NT2/D1 (cell line): ENCODE measurements around the gene AMPH.

Experiments
- DNase-seq: peaks from one replicate; pipeline ENCODE4 v3.0.0-alpha.2; 2011; ENCODE audit warnings: low read depth, low spot score
- H3K27me3 ChIP-seq: 2 replicates; pipeline ENCODE4 v1.6.0; 2011; ENCODE audit warnings: mild to moderate bottlenecking; ENCODE audit not compliant: insufficient read length, insufficient read depth
- H3K36me3 ChIP-seq: 2 replicates; pipeline ENCODE4 v1.6.1; 2011; ENCODE audit warnings: mild to moderate bottlenecking, low read length, mixed read lengths; ENCODE audit not compliant: insufficient read depth, insufficient read length
- H3K4me1 ChIP-seq: 2 replicates; pipeline ENCODE4 v1.5.1; 2011; ENCODE audit not compliant: insufficient read depth, insufficient read length
- H3K4me3 ChIP-seq: 2 replicates; pipeline ENCODE4 v1.5.1; 2011; ENCODE audit warnings: low read depth; ENCODE audit not compliant: insufficient read length
- H3K9ac ChIP-seq: 2 replicates; pipeline ENCODE4 v1.6.0; 2011; ENCODE audit warnings: low read depth; ENCODE audit not compliant: insufficient read length
- H3K9me3 ChIP-seq: 2 replicates; pipeline ENCODE4 v1.5.1; 2011; ENCODE audit warnings: mild to moderate bottlenecking, low read length; ENCODE audit not compliant: insufficient read depth
- SUZ12 ChIP-seq: IDR thresholded peaks from 2 replicates; pipeline ENCODE4 v1.6.1; 2011; ENCODE audit not compliant: insufficient read length, insufficient read depth; ENCODE audit errors: extremely low read depth
- YY1 ChIP-seq: IDR thresholded peaks from 2 replicates; pipeline ENCODE4 v1.6.1; 2011; ENCODE audit not compliant: insufficient read length, insufficient read depth
- ZNF274 ChIP-seq: IDR thresholded peaks from 2 replicates; pipeline ENCODE4 v1.6.1; 2011; ENCODE audit warnings: mild to moderate bottlenecking, low read depth, low read length

The AMPH gene

DNA sequence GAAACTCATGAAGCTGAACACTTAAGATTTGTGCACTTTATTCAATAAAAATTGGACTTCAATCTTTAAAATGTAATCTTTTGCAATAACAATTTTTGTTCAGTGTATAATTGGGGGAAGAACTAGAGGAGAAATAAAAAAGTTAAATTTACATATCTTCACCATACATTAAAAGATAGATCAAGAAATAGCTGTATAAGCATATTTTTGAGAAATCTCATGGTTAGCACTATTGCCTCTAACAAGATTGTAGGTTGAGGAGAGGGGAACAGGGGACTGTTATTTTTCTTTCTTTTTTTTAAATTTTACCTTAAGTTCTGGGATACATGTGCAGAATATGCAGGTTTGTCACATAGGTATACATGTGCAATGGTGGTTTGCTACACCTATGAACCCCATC is 5.3 kb downstream of the AMPH start:
- DNase-seq: no peak

GRCh38 chr7:38615665-38616064 is 15.5 kb downstream of the AMPH start:
- TF ChIP-seq YY1 (no peak), ZNF274 (no peak), SUZ12 (no peak)
- no peaks in the 10 kb centered on the region for H3K9me3 ChIP-seq
- H3K9ac ChIP-seq: no peak overlapping the region
- no peaks in the 10 kb centered on the region for H3K27me3 ChIP-seq
- H3K36me3 ChIP-seq: no peaks in the 10 kb centered on the region
- no peak overlapping the region for H3K4me3 ChIP-seq
- H3K4me1 ChIP-seq: no peaks in the 10 kb centered on the region
- no peak for DNase-seq

More for the DNA sequence above, 5.3 kb downstream of the AMPH start:
- Histone ChIP-seq H3K4me1 (no peaks in the 10 kb centered on the region), H3K36me3 (no peaks in the 10 kb centered on the region), H3K27me3 (peaks cover 23% of the 10 kb centered on the region), H3K9ac (no peak overlapping the region), H3K9me3 (peaks cover 11% of the 10 kb centered on the region; the same call in 1 of the 2 replicates), H3K4me3 (no peak overlapping the region)
- TF ChIP-seq ZNF274 (no peak), YY1 (no peak), SUZ12 (no peak)

DNA sequence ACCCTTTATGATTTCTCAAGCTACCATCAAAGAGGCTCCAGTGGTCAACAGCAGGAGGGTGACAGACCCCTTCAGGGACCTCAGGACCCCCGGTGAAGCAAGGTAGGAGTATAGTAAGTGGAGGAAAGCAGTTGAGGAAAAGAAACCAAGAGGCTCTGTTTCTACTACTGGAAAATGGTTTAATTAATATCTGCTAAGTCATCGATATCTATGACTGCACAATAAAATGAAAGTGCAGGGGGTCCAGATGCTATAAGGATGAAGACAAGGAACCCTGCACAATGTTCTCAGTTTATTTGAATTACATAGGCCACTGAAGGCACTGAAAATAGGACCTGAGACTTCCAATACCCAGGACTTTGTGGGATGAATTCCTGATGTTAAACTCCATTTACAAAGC is 23.7 kb downstream of the AMPH start:
- no peak for DNase-seq
- no peak overlapping the region for H3K9ac ChIP-seq
- H3K36me3 ChIP-seq: no peaks in the 10 kb centered on the region
- TF ChIP-seq YY1 (no peak), ZNF274 (no peak), SUZ12 (no peak)
- H3K4me1 ChIP-seq: no peaks in the 10 kb centered on the region
- H3K27me3 ChIP-seq: no peaks in the 10 kb centered on the region
- H3K9me3 ChIP-seq: no peaks in the 10 kb centered on the region
- H3K4me3 ChIP-seq: no peak overlapping the region

DNA sequence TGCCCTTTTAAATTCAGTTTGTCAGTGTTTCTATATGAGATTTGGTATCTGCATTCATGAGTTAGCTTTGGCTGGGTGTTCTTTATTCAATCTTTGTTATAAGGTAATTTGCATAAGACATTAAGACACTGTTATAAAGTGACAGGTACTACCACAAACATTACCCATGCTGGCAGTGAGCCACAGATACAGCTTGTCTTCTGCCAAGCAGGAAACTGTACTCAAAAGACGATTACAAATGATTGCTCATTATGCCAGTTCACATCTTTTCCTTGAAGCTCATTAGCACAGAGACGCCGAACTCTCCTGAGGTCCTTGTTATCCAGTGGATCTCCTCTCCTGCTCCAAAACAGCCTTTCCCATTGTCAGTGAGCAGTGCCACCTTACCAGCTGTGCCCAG is 30.4 kb downstream of the AMPH start:
- H3K9me3 ChIP-seq: no peaks in the 10 kb centered on the region
- H3K36me3 ChIP-seq: no peaks in the 10 kb centered on the region
- TF ChIP-seq YY1: no peak
- TF ChIP-seq ZNF274: no peak
- no peaks in the 10 kb centered on the region for H3K4me1 ChIP-seq
- DNase-seq: no peak
- no peak overlapping the region for H3K9ac ChIP-seq
- no peaks in the 10 kb centered on the region for H3K27me3 ChIP-seq
- no peak overlapping the region for H3K4me3 ChIP-seq

DNA sequence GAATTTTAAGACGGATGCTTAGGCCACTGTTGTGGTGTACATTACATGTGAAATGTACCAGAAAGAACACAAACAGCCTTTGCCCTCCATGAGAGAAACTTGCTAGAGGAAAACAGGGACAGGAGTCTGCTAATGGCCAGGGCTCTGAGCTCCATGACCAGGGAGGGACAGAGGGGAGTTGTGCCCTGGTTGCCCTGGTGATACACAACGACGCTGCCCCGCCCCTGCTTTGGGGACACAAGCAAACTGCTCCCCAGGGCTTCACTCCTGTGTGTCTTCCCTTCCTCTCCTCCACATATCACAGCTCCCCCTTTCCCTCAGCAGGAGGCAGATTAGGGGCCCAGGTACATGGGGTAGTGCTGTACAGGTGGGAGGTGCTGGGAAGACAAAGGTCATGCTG is 36.2 kb downstream of the AMPH start:
- Histone ChIP-seq H3K9ac (no peak overlapping the region), H3K9me3 (peaks cover 15% of the 10 kb centered on the region), H3K36me3 (no peaks in the 10 kb centered on the region), H3K27me3 (no peaks in the 10 kb centered on the region), H3K4me1 (no peaks in the 10 kb centered on the region), H3K4me3 (no peak overlapping the region)
- TF ChIP-seq SUZ12 (no peak), ZNF274 (no peak), YY1 (no peak)
- no peak for DNase-seq

DNA sequence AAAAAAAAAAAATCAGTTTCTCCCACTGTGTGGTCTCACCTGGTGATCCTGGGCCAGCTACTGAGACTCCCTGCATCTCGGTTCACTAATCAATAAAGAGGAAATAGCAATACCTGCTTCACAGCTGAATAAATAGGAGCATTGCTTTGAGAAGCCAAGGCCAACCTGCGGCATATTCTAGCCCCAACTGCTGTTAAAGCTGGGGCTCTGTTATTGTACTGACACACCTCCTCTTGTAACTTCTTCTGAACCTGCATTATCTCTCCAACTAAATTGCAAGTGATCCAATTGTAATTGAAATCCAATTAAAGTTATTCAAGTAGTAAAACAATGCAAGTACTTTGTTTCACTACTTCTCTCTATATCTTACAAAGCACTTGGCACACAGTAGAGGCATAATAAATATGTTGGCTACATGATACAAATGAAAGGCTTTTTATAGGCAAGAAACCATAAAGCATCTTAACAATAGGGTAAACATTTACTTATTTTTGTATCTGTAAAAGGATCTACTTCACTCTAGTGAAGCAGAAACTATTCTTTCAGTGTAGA is 38.4 kb downstream of the AMPH start:
- TF ChIP-seq SUZ12 (no peak), ZNF274 (no peak), YY1 (no peak)
- Histone ChIP-seq H3K4me3 (no peak overlapping the region), H3K4me1 (no peaks in the 10 kb centered on the region), H3K9me3 (peaks cover 15% of the 10 kb centered on the region), H3K36me3 (no peaks in the 10 kb centered on the region), H3K27me3 (no peaks in the 10 kb centered on the region), H3K9ac (no peak overlapping the region)
- no peak for DNase-seq

DNA sequence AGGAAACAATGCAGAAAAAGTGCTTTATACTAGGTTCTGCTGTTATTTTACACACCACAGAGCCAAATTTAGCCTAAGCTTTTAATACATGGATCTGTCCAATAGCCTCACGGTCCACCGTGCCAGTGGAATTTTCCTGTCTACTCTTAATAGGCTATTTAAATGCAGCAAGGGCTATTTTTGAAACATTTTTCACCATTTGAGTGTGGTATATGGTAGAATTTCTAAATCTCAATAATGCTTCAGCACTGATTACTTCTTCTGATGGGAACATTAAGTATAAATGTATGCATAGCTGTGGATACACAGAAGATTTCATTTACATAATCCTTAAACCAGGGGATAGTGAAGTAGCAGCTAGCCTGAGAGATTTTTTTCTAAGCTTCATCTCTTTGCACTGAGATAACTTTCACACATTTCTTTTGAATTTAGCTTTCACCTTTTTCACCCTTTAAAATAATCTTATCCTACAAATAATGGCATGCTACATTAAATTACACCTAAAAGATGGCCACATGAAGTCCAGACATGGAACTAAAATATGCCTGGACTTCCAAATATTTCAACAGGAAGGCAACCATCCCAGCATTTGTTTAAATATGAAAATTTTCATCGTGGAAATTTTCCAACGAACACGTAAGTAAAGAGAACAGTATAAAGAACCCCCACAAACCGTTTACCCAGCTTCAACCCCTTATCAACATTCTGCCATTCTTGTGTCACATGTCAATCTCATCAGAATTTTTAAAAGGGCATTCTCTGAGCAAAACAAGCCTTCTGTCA is 45.4 kb downstream of the AMPH start:
- H3K4me3 ChIP-seq: no peak overlapping the region
- H3K36me3 ChIP-seq: no peaks in the 10 kb centered on the region
- no peak overlapping the region for H3K9ac ChIP-seq
- no peak for TF ChIP-seq YY1
- no peak for TF ChIP-seq ZNF274
- TF ChIP-seq SUZ12: no peak
- no peaks in the 10 kb centered on the region for H3K27me3 ChIP-seq
- no peak for DNase-seq
- no peaks in the 10 kb centered on the region for H3K4me1 ChIP-seq
- H3K9me3 ChIP-seq: no peaks in the 10 kb centered on the region
